ENCODE data around the gene AP4S1. TPM values are rescaled to one million over a fixed set of nuclear protein-coding genes. Genes with fewer than 3 reads are reported as not detected.

Gene AP4S1
- total and polyA plus RNA-seq, 2 of the 8 experiments (the other 6 are each of a cell fraction or from before 2014, with no cell fraction given), result 2.8 to 9.9 TPM

GRCh38 chr14:31080056-31080455 is 54.6 kb downstream of the AP4S1 start:
- H3K14ac ChIP-seq (ENCODE audit: insufficient read length), result no peak overlapping the region
- FAIRE-seq, result no peak
- no peak overlapping the region for H3K4me2 ChIP-seq (ENCODE audit: insufficient read depth in 1 of 2, low read depth in 2 of 2, low read length in 2 of 2)
- H3K23me2 ChIP-seq (ENCODE audit: low read depth, low read length), result no peaks in the 10 kb centered on the region; the same call in 1 of the 2 replicates
- H3K79me1 ChIP-seq (ENCODE audit: low read depth, low read length), result no peaks in the 10 kb centered on the region; the same call in 1 of the 2 replicates
- H4K20me1 ChIP-seq (replicated peaks in 1 of 2; ENCODE audit: control insufficient read depth in 1 of 2, insufficient read depth in 2 of 2, low read length in 2 of 2), result no peaks in the 10 kb centered on the region
- POLR2A ChIA-PET (ENCODE audit: partially characterized antibody), result no interaction called here
- H2BK20ac ChIP-seq (ENCODE audit: low read length), result no peak overlapping the region
- no peak overlapping the region for H3K27ac ChIP-seq (ENCODE audit: low read depth, low read length)
- no peak for DNase-seq (ENCODE audit: low read depth in 1 of 2, low spot score in 2 of 2)
- H2BK5ac ChIP-seq (ENCODE audit: low read depth, low read length), result no peak overlapping the region
- TF ChIP-seq CTCF (IDR thresholded peaks at IDR 0.05; ENCODE audit: control extremely low read depth in 1 of 3, insufficient read depth in 1 of 3, low read depth in 1 of 3, low read length in 3 of 3), result no peak
- no peak for TF ChIP-seq MAX (IDR thresholded peaks at IDR 0.05)
- TF ChIP-seq RFX5 (IDR thresholded peaks at IDR 0.05; ENCODE audit: borderline replicate concordance, low read depth, low read length), result no peak
- TF ChIP-seq CREB1 (IDR thresholded peaks at IDR 0.05), result no peak
- no peak for TF ChIP-seq CBX8 (IDR thresholded peaks at IDR 0.05; ENCODE audit: borderline replicate concordance, low read depth, low read length)
- no peak for TF ChIP-seq SRF (IDR thresholded peaks at IDR 0.05; ENCODE audit: low read depth, low read length)
- H2AK5ac ChIP-seq (ENCODE audit: low read depth, low read length), result no peak overlapping the region
- H3K23ac ChIP-seq (ENCODE audit: insufficient read length), result no peak overlapping the region
- H4K5ac ChIP-seq (ENCODE audit: insufficient read length, low read depth, low read length), result no peak overlapping the region
- H2AFZ ChIP-seq (ENCODE audit: low read length), result no peak overlapping the region
- no peak overlapping the region for H3K56ac ChIP-seq (replicated peaks; ENCODE audit: insufficient read length, low read depth, low read length)
- H3K4ac ChIP-seq (replicated peaks; ENCODE audit: insufficient read length, low read depth, low read length), result no peak overlapping the region
- no peaks in the 10 kb centered on the region for H3K27me3 ChIP-seq (replicated peaks in 1 of 4; ENCODE audit: control insufficient read depth in 3 of 4, extremely low read depth in 1 of 4, insufficient read depth in 3 of 4, low read length in 3 of 4)
- 89% methylated on average over 3 of the region's 3 CpGs; no CpG with 5 or more reads in 1 of the 2 experiments for WGBS, 2 experiments (ENCODE audit: extremely low coverage in 1 of 2, insufficient coverage in 1 of 2, insufficient read length in 1 of 2, insufficient replicate concordance in 2 of 2, low coverage in 1 of 2, low lambda C conversion rate in 2 of 2, missing lambda C conversion rate in 1 of 2)
- no peak overlapping the region for H3K18ac ChIP-seq (ENCODE audit: extremely low read depth, low read length)
- H3K36me3 ChIP-seq (ENCODE audit: control insufficient read depth in 2 of 4, insufficient read depth in 4 of 4, low read length in 3 of 4), result peaks cover 0 to 1% (median 0%) of the 10 kb centered on the region in 4 experiments; a peak in 1 of 8 replicates
- no peaks in the 10 kb centered on the region for H3K4me1 ChIP-seq (replicated peaks in 1 of 4; ENCODE audit: control insufficient read depth in 3 of 4, insufficient read depth in 4 of 4, low read length in 3 of 4)
- no peak overlapping the region for H3K9ac ChIP-seq (replicated peaks in 1 of 4; ENCODE audit: extremely low read depth in 1 of 4, low read depth in 3 of 4, low read length in 3 of 4)
- H4K91ac ChIP-seq (replicated peaks; ENCODE audit: insufficient read length, low read length), result no peak overlapping the region
- no peak overlapping the region for H4K8ac ChIP-seq (ENCODE audit: extremely low read depth, insufficient read depth, low read length)
- H3K9me3 ChIP-seq (ENCODE audit: insufficient read depth in 2 of 2, low read depth in 1 of 2, low read length in 1 of 2), result no peaks in the 10 kb centered on the region
- no peak overlapping the region for H2BK12ac ChIP-seq (ENCODE audit: low read depth, low read length)
- no peak overlapping the region for H3K4me3 ChIP-seq (ENCODE audit: extremely low read depth in 1 of 4, insufficient read depth in 2 of 4, low read depth in 3 of 4, low read length in 4 of 4)
- no peak overlapping the region for H2BK120ac ChIP-seq (replicated peaks; ENCODE audit: low read depth, low read length)
- H3K79me2 ChIP-seq (ENCODE audit: control insufficient read depth in 1 of 2, insufficient read depth in 2 of 2, low read length in 2 of 2), result no peaks in the 10 kb centered on the region
- CTCF ChIA-PET (ENCODE audit: partially characterized antibody), result interaction anchor here (0.7 kb wide), 1 partner anchor 10 kb away, joined by 3 read pairs; no protein-coding TSS in a partner anchor
- H2BK15ac ChIP-seq (ENCODE audit: low read length), result no peak overlapping the region
